HG03025 (cell line): Measurements from ENCODE around the gene ELF2.
"Not testable (repeated sequence)": the region's sequence is repeated elsewhere in the genome, so short reads cannot be mapped to it uniquely, and the experiment has no call there.

ENCODE experiments used
- ATAC-seq: cut with Tn5 transposase; IDR thresholded peaks from one replicate; pipeline ENCODE4 v1.9.1; 2021; ENCODE audit warnings: mild to moderate bottlenecking, moderate library complexity; ENCODE audit not compliant: unreplicated experiment, low FRiP score

ELF2 gene

GRCh38 chr4:139144911-139145551 lies 32.0 kb downstream of the ELF2 start:
- no peak for ATAC-seq

- ATAC-seq, result no peak
Observed at GRCh38 chr4:139144161-139144859, 32.7 kb downstream of the ELF2 start.

- no peak for ATAC-seq
Observed at GRCh38 chr4:139142980-139143379, 34.0 kb downstream of the ELF2 start.

GRCh38 chr4:139142087-139142486 lies 34.9 kb downstream of the ELF2 start:
- no peak for ATAC-seq

GRCh38 chr4:139137763-139138162 lies 39.3 kb downstream of the ELF2 start:
- no peak for ATAC-seq

- ATAC-seq, result no peak
Observed at GRCh38 chr4:139134403-139134802, 42.6 kb downstream of the ELF2 start.

- no peak for ATAC-seq
Observed at GRCh38 chr4:139131209-139131870, 45.7 kb downstream of the ELF2 start.

GRCh38 chr4:139129206-139129605 lies 47.8 kb downstream of the ELF2 start:
- no peak for ATAC-seq

GRCh38 chr4:139126898-139127297 lies 50.1 kb downstream of the ELF2 start:
- ATAC-seq, result no peak

- ATAC-seq, result no peak
Observed at GRCh38 chr4:139123910-139124309, 53.1 kb downstream of the ELF2 start.

- no peak for ATAC-seq
Observed at GRCh38 chr4:139118365-139118764, 58.7 kb downstream of the ELF2 start.

GRCh38 chr4:139115226-139115625 lies 61.8 kb downstream of the ELF2 start:
- ATAC-seq, result no peak

GRCh38 chr4:139114795-139115194 lies 62.2 kb downstream of the ELF2 start:
- ATAC-seq, result not testable (repeated sequence)

GRCh38 chr4:139112650-139113049 lies 64.4 kb downstream of the ELF2 start:
- ATAC-seq, result no peak

- no peak for ATAC-seq
Observed at GRCh38 chr4:139108567-139109128, 68.4 kb downstream of the ELF2 start.

- no peak for ATAC-seq
Observed at GRCh38 chr4:139099366-139099982, 77.5 kb downstream of the ELF2 start.

- ATAC-seq, result no peak
Observed at GRCh38 chr4:139092271-139092670, 84.7 kb downstream of the ELF2 start.

GRCh38 chr4:139085141-139085540 lies 91.9 kb downstream of the ELF2 start:
- no peak for ATAC-seq

GRCh38 chr4:139084804-139085093 lies 92.3 kb downstream of the ELF2 start:
- no peak for ATAC-seq

GRCh38 chr4:139083956-139084803 lies 92.8 kb downstream of the ELF2 start:
- peak; percentile 57 for ATAC-seq
